IMR-90 (cell line): Measurements from ENCODE around the gene ILF3. TPM values are rescaled to one million over a fixed set of nuclear protein-coding genes. Genes with fewer than 3 reads are reported as not detected.

Source experiments
- ATAC-seq: fragments of 200-7000 bp; cut with Tn5 transposase; 2 replicates; pipeline ENCODE4 v1.9.1; 2020; ENCODE audit warnings: low read depth, mild to moderate bottlenecking, moderate library complexity
- BruUV-seq: library from RNA; stranded (reverse); fragments of 400-500 nt; replicated peaks from 2 replicates; lab custom pipeline; 2021; lab: Mats Ljungman, UMichigan
- CTCF ChIA-PET: fragments of 300-600 bp; formaldehyde crosslinking; extraction: SDS; loops from one replicate; lab custom pipeline; 2021; ENCODE audit warnings: antibody characterized with exemption; lab: Yijun Ruan, JAX
- POLR2A ChIA-PET: fragments of 300-600 bp; sonication (Branson Sonifier 250); formaldehyde crosslinking; loops from one replicate; lab custom pipeline; 2022; ENCODE audit warnings: antibody characterized with exemption; ENCODE audit not compliant: unreplicated experiment; lab: Charles Lee
- DNase-seq: peaks from one replicate; pipeline ENCODE4 v3.0.0; 2013
- H2AFZ ChIP-seq: replicated peaks from 2 replicates; pipeline ENCODE3; 2013; ENCODE audit warnings: low read length, mild to moderate bottlenecking; ENCODE audit not compliant: poor library complexity
- H2AK5ac ChIP-seq: 2 replicates; pipeline ENCODE4 v1.6.1; 2013; ENCODE audit warnings: low read depth, low read length, inconsistent platforms
- H2AK9ac ChIP-seq: replicated peaks from 2 replicates; pipeline ENCODE3; 2013; ENCODE audit warnings: mild to moderate bottlenecking, low read depth, low read length, moderate library complexity; ENCODE audit not compliant: poor library complexity
- H2BK120ac ChIP-seq: 2 replicates; pipeline ENCODE4 v1.6.1; 2013; ENCODE audit warnings: low read depth, low read length, inconsistent platforms
- H2BK15ac ChIP-seq: 3 replicates; pipeline ENCODE4 v1.6.1; 2013; ENCODE audit warnings: low read depth, low read length, inconsistent platforms
- H2BK20ac ChIP-seq: 2 replicates; pipeline ENCODE4 v1.6.1; 2013; ENCODE audit warnings: low read depth, mild to moderate bottlenecking, inconsistent platforms, low read length, moderate library complexity
- H2BK5ac ChIP-seq: 2 replicates; pipeline ENCODE4 v1.6.1; 2013; ENCODE audit warnings: mild to moderate bottlenecking, low read depth, low read length, inconsistent platforms; ENCODE audit not compliant: poor library complexity, severe bottlenecking
- H3K14ac ChIP-seq: replicated peaks from 2 replicates; pipeline ENCODE4 v1.6.1; 2013; ENCODE audit warnings: low read depth, low read length, inconsistent platforms
- H3K18ac ChIP-seq: 2 replicates; pipeline ENCODE4 v1.6.1; 2013; ENCODE audit warnings: low read depth, low read length, control low read depth
- H3K23ac ChIP-seq: 2 replicates; pipeline ENCODE4 v1.6.1; 2013; ENCODE audit warnings: low read depth, low read length, inconsistent platforms
- H3K27ac ChIP-seq: 2 replicates; pipeline ENCODE4 v1.5.1; 2013; ENCODE audit warnings: mild to moderate bottlenecking, control low read depth, low read length; ENCODE audit not compliant: insufficient read depth
- H3K27me3 ChIP-seq: 2 replicates; pipeline ENCODE4 v1.6.1; 2013; ENCODE audit warnings: low read length; ENCODE audit not compliant: control insufficient read depth, insufficient read depth
- H3K36me3 ChIP-seq: 2 replicates; pipeline ENCODE4 v1.6.1; 2013; ENCODE audit warnings: low read length, mixed read lengths; ENCODE audit not compliant: control insufficient read depth, insufficient read depth
- H3K4ac ChIP-seq: 2 replicates; pipeline ENCODE4 v1.6.1; 2013; ENCODE audit warnings: low read depth, low read length, inconsistent platforms
- H3K4me1 ChIP-seq: 2 replicates; pipeline ENCODE4 v1.6.1; 2013; ENCODE audit warnings: low read length, mixed read lengths; ENCODE audit not compliant: control insufficient read depth, insufficient read depth
- H3K4me2 ChIP-seq: 2 replicates; pipeline ENCODE4 v1.6.1; 2013; ENCODE audit warnings: low read depth, mild to moderate bottlenecking, control low read depth, low read length, moderate library complexity
- H3K4me3 ChIP-seq: 2 replicates; pipeline ENCODE4 v1.5.1; 2013; ENCODE audit warnings: low read depth, mild to moderate bottlenecking, control low read depth, low read length, moderate library complexity; ENCODE audit not compliant: insufficient read depth
- H3K56ac ChIP-seq: 2 replicates; pipeline ENCODE4 v1.6.1; 2013; ENCODE audit warnings: low read length, inconsistent platforms; ENCODE audit not compliant: insufficient read depth; ENCODE audit errors: extremely low read depth
- H3K79me1 ChIP-seq, 2 experiments: 2 replicates each; pipeline ENCODE4 v1.6.1; 2013; ENCODE audit warnings: low read length in 2 of 2, inconsistent platforms in 1 of 2, low read depth in 1 of 2
- H3K9ac ChIP-seq: 2 replicates; pipeline ENCODE4 v1.6.1; 2013; ENCODE audit warnings: low read depth, low read length, control low read depth
- H3K9me1 ChIP-seq: 2 replicates; pipeline ENCODE4 v1.6.1; 2013; ENCODE audit warnings: low read length, inconsistent platforms; ENCODE audit not compliant: insufficient read depth
- H3K9me3 ChIP-seq: 2 replicates; pipeline ENCODE4 v1.6.1; 2013; ENCODE audit warnings: low read length; ENCODE audit not compliant: control insufficient read depth, insufficient read depth
- H4K20me1 ChIP-seq: 2 replicates; pipeline ENCODE4 v1.6.1; 2013; ENCODE audit warnings: low read length, inconsistent platforms; ENCODE audit not compliant: insufficient read depth
- H4K5ac ChIP-seq: 2 replicates; pipeline ENCODE4 v1.6.1; 2013; ENCODE audit warnings: mild to moderate bottlenecking, low read depth, low read length, control low read depth
- H4K8ac ChIP-seq, 2 experiments: 2 replicates each; pipeline ENCODE4 v1.6.1; 2013; ENCODE audit warnings: low read depth in 2 of 2, low read length in 2 of 2, control low read depth in 1 of 2, inconsistent platforms in 1 of 2
- H4K91ac ChIP-seq: 2 replicates; pipeline ENCODE4 v1.6.1; 2013; ENCODE audit warnings: low read depth, low read length, inconsistent platforms; ENCODE audit not compliant: insufficient read depth
- BHLHE40 ChIP-seq: fragments of 150-350 bp; IDR thresholded peaks from 2 replicates; pipeline ENCODE4 v1.6.1; 2016; ENCODE audit warnings: mild to moderate bottlenecking, low read depth, low read length
- CEBPB ChIP-seq: IDR thresholded peaks from 2 replicates; pipeline ENCODE4 v1.6.1; 2012; ENCODE audit warnings: low read depth, low read length, improper control_type of control experiment
- CHD1 ChIP-seq: IDR thresholded peaks from 2 replicates; pipeline ENCODE4 v1.6.1; 2012; ENCODE audit warnings: low read depth, low read length, improper control_type of control experiment
- CTCF ChIP-seq: conservative IDR thresholded peaks from 2 replicates; pipeline ENCODE4 v1.5.1; 2012; ENCODE audit warnings: mild to moderate bottlenecking, low read depth, low read length, improper control_type of control experiment
- ELK1 ChIP-seq: fragments of 150-350 bp; IDR thresholded peaks from 2 replicates; pipeline ENCODE4 v1.6.1; 2016; ENCODE audit warnings: low read depth, mild to moderate bottlenecking, low read length, moderate library complexity, borderline replicate concordance
- FOS ChIP-seq: fragments of 150-350 bp; IDR thresholded peaks from 2 replicates; pipeline ENCODE4 v1.6.1; 2016; ENCODE audit warnings: low read depth, low read length
- MAFK ChIP-seq: IDR thresholded peaks from 2 replicates; pipeline ENCODE4 v1.6.1; 2012; ENCODE audit warnings: low read depth, low read length, improper control_type of control experiment
- MAZ ChIP-seq: IDR thresholded peaks from 2 replicates; pipeline ENCODE4 v1.6.1; 2012; ENCODE audit warnings: low read depth, mild to moderate bottlenecking, low read length, improper control_type of control experiment, moderate library complexity, borderline replicate concordance
- MXI1 ChIP-seq: IDR thresholded peaks from 2 replicates; pipeline ENCODE4 v1.6.1; 2012; ENCODE audit warnings: low read depth, mild to moderate bottlenecking, low read length, moderate library complexity, borderline replicate concordance
- POLR2A ChIP-seq: IDR thresholded peaks from 2 replicates; pipeline ENCODE4 v1.6.1; 2012; ENCODE audit warnings: mild to moderate bottlenecking, low read depth, low read length
- RAD21 ChIP-seq: IDR thresholded peaks from 2 replicates; pipeline ENCODE4 v1.6.1; 2012; ENCODE audit warnings: low read length, improper control_type of control experiment
- RCOR1 ChIP-seq: IDR thresholded peaks from 2 replicates; pipeline ENCODE4 v1.6.1; 2012; ENCODE audit warnings: mild to moderate bottlenecking, low read length, improper control_type of control experiment; ENCODE audit not compliant: insufficient replicate concordance
- RFX5 ChIP-seq: IDR thresholded peaks from 2 replicates; pipeline ENCODE4 v1.8.0; 2012; ENCODE audit warnings: low read depth, mild to moderate bottlenecking, low read length, moderate library complexity
- SMC3 ChIP-seq: fragments of 150-350 bp; IDR thresholded peaks from 2 replicates; pipeline ENCODE4 v1.6.1; 2016; ENCODE audit warnings: low read depth, mild to moderate bottlenecking, antibody characterized with exemption, low read length, moderate library complexity
- USF2 ChIP-seq: fragments of 150-350 bp; IDR thresholded peaks from 2 replicates; pipeline ENCODE4 v1.6.1; 2017; ENCODE audit warnings: mild to moderate bottlenecking, antibody characterized with exemption, low read length, low read depth
- WGBS, 2 experiments: methylation state at CpG; one replicate each; pipeline versions ENCODE4 v1.1.5 to v1.1.7; 2013; ENCODE audit warnings: missing lambda C conversion rate in 2 of 2; ENCODE audit not compliant: insufficient read length in 1 of 2; ENCODE audit errors: extremely low coverage in 2 of 2; 5-methylcytosine and 5-hydroxymethylcytosine counted together
- dilution Hi-C: fragments of 300-500 bp; cut with HindIII; formaldehyde crosslinking; loops from one replicate; pipeline ENCODE4 v1.14.3; 2018; ENCODE audit warnings: low sequenced_read_pairs; ENCODE audit not compliant: unreplicated experiment
- in situ Hi-C: fragments of 300-500 bp; cut with MboI; formaldehyde crosslinking; loops from 3 replicates; pipeline ENCODE4 v1.14.3; 2019; ENCODE audit warnings: low sequenced_read_pairs, inconsistent platforms, mixed read lengths
- intact Hi-C: fragments of 100-400 bp; cut with micrococcal nuclease; formaldehyde crosslinking; loops from 2 replicates; pipeline ENCODE4 v1.10.0; 2022
- polyA plus RNA-seq, 3 experiments: library from polyadenylated mRNA; depleted of rRNA; stranded (reverse); fragments of >200 nt; gene quantifications; 2 replicates each; pipeline ENCODE4 v1.2.3, GENCODE V29; 2012; ENCODE audit warnings: low replicate concordance in 1 of 3
- total RNA-seq: library from RNA; depleted of rRNA; stranded (reverse); fragments of >200 nt; gene quantifications from 2 replicates; pipeline ENCODE4 v1.2.3, GENCODE V29; 2012

The ILF3 gene
- total and polyA plus RNA-seq, 2 of the 4 experiments (the other 2 are of a cell fraction), result 120 to 166 TPM

- no peak overlapping the region for H3K4ac ChIP-seq
- ChIA-PET POLR2A (no interaction called here), CTCF (no interaction called here)
- no peak overlapping the region for H2AFZ ChIP-seq
- no peaks in the 10 kb centered on the region for H3K4me1 ChIP-seq
- peaks cover 7% of the 10 kb centered on the region; the same call in 1 of the 2 replicates for H3K9me1 ChIP-seq
- H3K79me1 ChIP-seq, result no peaks in the 10 kb centered on the region; a peak in 2 of 4 replicates
- dilution Hi-C loops (no loop called here), intact Hi-C loops (no loop called here), in situ Hi-C loops (no loop called here)
- no peak overlapping the region for H2AK9ac ChIP-seq
- BruUV-seq, result no TSS peak
- H3K9ac ChIP-seq, result no peak overlapping the region
- no peak overlapping the region for H3K56ac ChIP-seq
- H3K9me3 ChIP-seq, result no peaks in the 10 kb centered on the region
- DNase-seq (no peak), ATAC-seq (no peak)
- no peaks in the 10 kb centered on the region for H3K27me3 ChIP-seq
- no peak overlapping the region for H4K8ac ChIP-seq
- H3K36me3 ChIP-seq, result peaks cover 55% of the 10 kb centered on the region
- no peak overlapping the region for H2BK5ac ChIP-seq
- H2BK15ac ChIP-seq, result no peak overlapping the region
- no peak overlapping the region for H2BK120ac ChIP-seq
- no peak overlapping the region for H2AK5ac ChIP-seq
- H2BK20ac ChIP-seq, result no peak overlapping the region
- peaks cover 4% of the 10 kb centered on the region; the same call in 1 of the 2 replicates for H4K20me1 ChIP-seq
- H4K91ac ChIP-seq, result no peak overlapping the region
- H3K27ac ChIP-seq, result no peak overlapping the region
- H3K4me3 ChIP-seq, result no peak overlapping the region
- WGBS, 2 experiments, result no CpG with 5 or more reads among the region's 8 CpGs
- no peak for TF ChIP-seq CTCF
- TF ChIP-seq RAD21, result no peak
- no peak for TF ChIP-seq SMC3
- no peak for TF ChIP-seq ELK1
- no peak for TF ChIP-seq POLR2A
- TF ChIP-seq FOS, result no peak
- no peak for TF ChIP-seq MAZ
- TF ChIP-seq USF2, result no peak
- no peak for TF ChIP-seq RCOR1
- no peak for TF ChIP-seq RFX5
- no peak for TF ChIP-seq MXI1
- TF ChIP-seq CEBPB, result no peak
- TF ChIP-seq CHD1, result no peak
- TF ChIP-seq MAFK, result no peak
- no peak for TF ChIP-seq BHLHE40
- no peak overlapping the region for H3K18ac ChIP-seq
- no peak overlapping the region for H4K5ac ChIP-seq
- no peak overlapping the region for H3K14ac ChIP-seq
- H3K23ac ChIP-seq, result no peak overlapping the region
- H3K4me2 ChIP-seq, result no peak overlapping the region
These were observed 16.3 kb upstream of the ILF3 start for GRCh38 chr19:10637894-10638293.
